Right atrium auricular region (tissue), 2 donors: ENCODE measurements around the gene NHERF2. TPM values are rescaled to one million over a fixed set of nuclear protein-coding genes. Genes with fewer than 3 reads are reported as not detected.

Experiments used
- DNase-seq: peaks from one replicate; pipeline ENCODE4 v3.0.0-alpha.2; 2019; ENCODE audit warnings: low spot score
- H3K27ac ChIP-seq, 2 donors: fragments of 200-600 bp; sonication (generic); 1 replicate in 1 of 2; 2 replicates in 1 of 2; pipeline ENCODE4 v1.5.1; 2016 to 2019
- H3K27me3 ChIP-seq, 2 donors: fragments of 200-600 bp; sonication (generic); one replicate each; pipeline versions ENCODE4 v1.5.1 to v1.6.0; 2017 to 2019
- H3K36me3 ChIP-seq: fragments of 200-600 bp; sonication (generic); one replicate; pipeline ENCODE4 v1.5.1; 2016
- H3K4me1 ChIP-seq, 2 donors: fragments of 200-600 bp; sonication (generic); one replicate each; pipeline versions ENCODE4 v1.5.1 to v1.6.0; 2017 to 2019
- H3K4me3 ChIP-seq, 2 donors: fragments of 200-600 bp; sonication (generic); 1 replicate in 1 of 2; 2 replicates in 1 of 2; pipeline ENCODE4 v1.5.1; 2017 to 2019; ENCODE audit warnings: mild to moderate bottlenecking in 1 of 2, moderate library complexity in 1 of 2
- H3K9me3 ChIP-seq, 2 donors: fragments of 200-600 bp; sonication (generic); one replicate each; pipeline ENCODE4 v1.5.1; 2019
- total RNA-seq, 2 donors: library from RNA; depleted of rRNA; stranded (reverse); fragments of >200 nt; gene quantifications; one replicate each; pipeline ENCODE4 v1.1.0, GENCODE V29; 2016
- TF ChIP-seq, protein P1 (sequence below), 2 donors: fragments of 200-600 bp; sonication (generic); IDR thresholded peaks; one replicate each; pipeline ENCODE4 v1.5.1; 2019; ENCODE audit warnings: antibody characterized with exemption in 2 of 2

The NHERF2 gene
- total RNA-seq, 2 donors from 2014 or later, result 187 to 213 TPM

DNA sequence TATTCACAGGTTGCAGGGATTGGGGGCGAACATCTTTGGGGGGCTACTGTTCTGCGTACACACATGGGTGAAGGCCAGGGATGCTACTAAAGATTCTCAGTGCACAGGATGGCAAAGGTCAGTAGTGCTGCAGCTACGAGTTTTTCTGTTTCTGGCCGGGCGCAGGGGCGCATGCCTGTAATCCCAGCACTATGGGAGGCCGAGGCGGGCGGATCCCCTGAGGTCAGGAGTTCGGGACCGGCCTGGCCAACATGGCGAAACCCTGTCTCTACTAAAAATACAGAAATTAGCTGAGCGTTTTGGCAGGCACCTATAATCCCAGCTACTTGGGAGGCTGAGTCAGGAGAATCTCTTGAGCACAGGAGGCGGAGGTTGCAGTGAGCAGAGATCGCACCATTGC, 13.2 kb upstream of the NHERF2 start:
- TF ChIP-seq, protein P1, sequence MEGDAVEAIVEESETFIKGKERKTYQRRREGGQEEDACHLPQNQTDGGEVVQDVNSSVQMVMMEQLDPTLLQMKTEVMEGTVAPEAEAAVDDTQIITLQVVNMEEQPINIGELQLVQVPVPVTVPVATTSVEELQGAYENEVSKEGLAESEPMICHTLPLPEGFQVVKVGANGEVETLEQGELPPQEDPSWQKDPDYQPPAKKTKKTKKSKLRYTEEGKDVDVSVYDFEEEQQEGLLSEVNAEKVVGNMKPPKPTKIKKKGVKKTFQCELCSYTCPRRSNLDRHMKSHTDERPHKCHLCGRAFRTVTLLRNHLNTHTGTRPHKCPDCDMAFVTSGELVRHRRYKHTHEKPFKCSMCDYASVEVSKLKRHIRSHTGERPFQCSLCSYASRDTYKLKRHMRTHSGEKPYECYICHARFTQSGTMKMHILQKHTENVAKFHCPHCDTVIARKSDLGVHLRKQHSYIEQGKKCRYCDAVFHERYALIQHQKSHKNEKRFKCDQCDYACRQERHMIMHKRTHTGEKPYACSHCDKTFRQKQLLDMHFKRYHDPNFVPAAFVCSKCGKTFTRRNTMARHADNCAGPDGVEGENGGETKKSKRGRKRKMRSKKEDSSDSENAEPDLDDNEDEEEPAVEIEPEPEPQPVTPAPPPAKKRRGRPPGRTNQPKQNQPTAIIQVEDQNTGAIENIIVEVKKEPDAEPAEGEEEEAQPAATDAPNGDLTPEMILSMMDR (IDR thresholded peaks at IDR 0.05), result no peak

DNA sequence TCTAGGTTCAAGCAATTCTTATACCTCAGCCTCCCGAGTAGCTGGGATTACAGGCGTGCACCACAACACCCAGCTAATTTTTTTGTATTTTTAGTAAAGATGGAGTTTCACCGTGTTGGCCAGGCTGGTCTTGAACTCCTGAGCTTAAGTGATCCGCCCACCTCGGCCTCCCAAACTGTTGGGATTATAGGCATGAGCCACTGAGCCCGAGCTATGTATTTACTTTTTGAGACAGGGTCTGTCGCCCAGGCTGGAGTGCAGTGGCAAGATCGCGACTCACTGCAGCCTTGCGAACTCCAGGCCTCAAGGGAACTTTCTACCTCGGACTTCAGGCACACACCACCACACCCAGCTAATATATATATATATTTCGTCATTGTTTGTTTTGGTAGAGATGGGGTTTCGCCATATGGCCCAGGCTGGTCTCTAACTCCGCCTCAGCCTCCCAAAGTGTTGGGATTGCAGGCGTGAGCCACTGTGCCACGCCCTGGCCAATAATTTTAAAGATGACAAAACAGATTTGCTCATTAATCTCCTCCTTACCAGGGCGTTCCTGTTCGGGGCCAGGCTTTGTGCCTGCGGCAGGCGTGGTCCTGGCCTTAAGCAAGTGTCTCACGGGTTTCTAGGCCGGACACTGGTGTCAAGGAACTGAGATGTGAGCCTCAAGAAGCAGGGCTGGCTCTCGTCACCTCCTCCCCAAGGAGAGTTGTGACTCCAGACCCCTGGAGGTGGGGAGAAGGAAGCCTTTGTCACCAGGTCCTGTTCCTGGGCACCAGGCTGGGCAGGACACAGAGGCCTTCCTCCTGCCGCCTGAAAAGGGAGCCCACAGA, 11.4 kb upstream of the NHERF2 start:
- Histone ChIP-seq H3K27ac (no peak overlapping the region), H3K4me3 (no peak overlapping the region), H3K36me3 (no peaks in the 10 kb centered on the region), H3K9me3 (no peaks in the 10 kb centered on the region), H3K27me3 (peaks cover 4 to 6% of the 10 kb centered on the region in 2 donors), H3K4me1 (peaks cover 0 to 14% of the 10 kb centered on the region in 2 donors)
- TF ChIP-seq, protein P1 (IDR thresholded peaks at IDR 0.05), result no peak
- no peak for DNase-seq

More for the DNA sequence above, 13.2 kb upstream of the NHERF2 start:
- Histone ChIP-seq H3K27ac (no peak overlapping the region), H3K27me3 (no peaks in the 10 kb centered on the region), H3K4me3 (no peak overlapping the region), H3K4me1 (peaks cover 0 to 15% of the 10 kb centered on the region in 2 donors), H3K9me3 (no peaks in the 10 kb centered on the region), H3K36me3 (no peaks in the 10 kb centered on the region)
- no peak for DNase-seq

DNA sequence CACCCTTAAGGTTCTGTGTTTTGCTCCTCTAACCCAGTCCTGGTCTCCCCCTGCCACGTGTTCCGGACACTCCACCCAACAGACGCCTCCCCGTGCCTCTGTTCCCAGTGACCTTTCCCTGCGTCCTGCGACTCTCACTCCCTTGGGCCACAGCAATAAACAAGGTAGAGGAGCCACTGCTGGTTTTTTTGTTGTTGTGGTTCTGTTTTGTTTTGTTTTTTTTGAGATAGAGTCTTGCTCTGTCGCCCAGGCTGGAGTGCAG, 10.8 kb upstream of the NHERF2 start:
- H3K9me3 ChIP-seq, result no peaks in the 10 kb centered on the region
- H3K4me3 ChIP-seq, result no peak overlapping the region
- TF ChIP-seq, protein P1 (IDR thresholded peaks at IDR 0.05), result no peak
- H3K27ac ChIP-seq, result no peak overlapping the region
- peaks cover 0 to 15% of the 10 kb centered on the region in 2 donors for H3K4me1 ChIP-seq
- H3K27me3 ChIP-seq, result peaks cover 7 to 9% of the 10 kb centered on the region in 2 donors
- DNase-seq, result no peak
- no peaks in the 10 kb centered on the region for H3K36me3 ChIP-seq

DNA sequence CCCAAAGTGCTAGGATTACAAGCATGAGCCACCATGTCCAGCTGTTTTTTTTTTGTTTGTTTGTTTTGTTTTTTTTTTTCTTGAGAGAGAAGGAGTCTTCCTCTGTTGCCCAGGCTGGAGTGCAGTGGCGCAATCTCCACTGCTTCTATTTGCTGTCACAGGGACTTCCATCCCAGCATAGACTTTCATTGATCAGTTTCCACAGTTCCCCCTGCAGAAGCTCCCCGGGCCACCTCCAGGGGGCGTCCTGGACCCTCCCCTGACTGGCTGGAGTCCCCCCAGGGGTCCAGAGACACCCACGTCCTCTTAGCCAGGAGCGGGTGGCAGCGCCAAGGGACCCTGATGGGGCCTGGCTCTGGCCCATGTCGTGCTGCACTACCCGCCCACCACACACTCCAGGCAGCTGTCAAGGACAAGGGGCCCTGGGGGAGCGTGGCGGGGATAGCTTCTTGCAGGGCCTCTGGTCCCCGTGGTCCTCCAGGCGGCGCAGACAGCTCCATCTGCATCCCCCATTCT, 10.2 kb upstream of the NHERF2 start:
- TF ChIP-seq, protein P1 (IDR thresholded peaks at IDR 0.05), result peak; percentile 14 to 28
- Histone ChIP-seq H3K9me3 (no peaks in the 10 kb centered on the region), H3K27ac (no peak overlapping the region), H3K27me3 (peaks cover 7 to 9% of the 10 kb centered on the region in 2 donors), H3K4me3 (no peak overlapping the region), H3K36me3 (no peaks in the 10 kb centered on the region), H3K4me1 (peaks cover 0 to 16% of the 10 kb centered on the region in 2 donors)
- DNase-seq, result no peak

DNA sequence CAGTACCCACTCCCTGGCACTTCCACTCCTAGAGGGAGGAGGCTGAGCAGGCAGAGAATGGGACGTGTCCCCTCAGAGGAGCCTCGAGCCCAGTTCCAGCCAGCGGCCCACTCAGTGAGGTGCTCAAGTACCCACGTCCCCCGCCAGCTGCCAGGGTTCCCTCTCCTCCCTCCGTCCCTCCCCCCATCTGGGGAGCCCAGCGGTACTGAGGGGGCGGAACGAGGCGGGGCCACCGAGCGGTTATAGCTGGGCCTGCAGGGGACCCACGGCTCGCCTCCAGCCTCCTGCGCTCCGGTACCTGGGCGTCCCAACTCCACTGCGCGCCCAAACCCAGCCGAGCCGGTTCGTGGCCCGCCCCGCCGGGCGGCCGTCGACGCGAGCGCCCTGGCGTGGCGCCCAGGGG, 7.2 kb upstream of the NHERF2 start, which contains the start of gene NPW:
Gene NPW (plus strand): TSS at position 268 of the 403 bp plus-strand sequence.
- no peak for DNase-seq
- Histone ChIP-seq H3K36me3 (no peaks in the 10 kb centered on the region), H3K4me1 (peaks cover 0 to 34% of the 10 kb centered on the region in 2 donors), H3K4me3 (peak within 1 kb of the TSS in 1 of 2 donors; percentile 9), H3K9me3 (no peaks in the 10 kb centered on the region), H3K27ac (no peak within 1 kb of the TSS), H3K27me3 (peaks cover 7 to 9% of the 10 kb centered on the region in 2 donors)
- TF ChIP-seq, protein P1 (IDR thresholded peaks at IDR 0.05), result no peak
